ENCODE measurements around the gene SLC17A5. TPM values are rescaled to one million over a fixed set of nuclear protein-coding genes. Genes with fewer than 3 reads are reported as not detected.

SLC17A5 gene
- total RNA-seq (2014; rRNA removed; shearing (Covaris generic)) (18.4 and 32.1 TPM in 2 replicates), polyA plus RNA-seq (2016; fragmentation: Nextera tagmentation; extraction: Ambion mirVana) (19.5 and 20.1 TPM in 2 replicates)

DNA sequence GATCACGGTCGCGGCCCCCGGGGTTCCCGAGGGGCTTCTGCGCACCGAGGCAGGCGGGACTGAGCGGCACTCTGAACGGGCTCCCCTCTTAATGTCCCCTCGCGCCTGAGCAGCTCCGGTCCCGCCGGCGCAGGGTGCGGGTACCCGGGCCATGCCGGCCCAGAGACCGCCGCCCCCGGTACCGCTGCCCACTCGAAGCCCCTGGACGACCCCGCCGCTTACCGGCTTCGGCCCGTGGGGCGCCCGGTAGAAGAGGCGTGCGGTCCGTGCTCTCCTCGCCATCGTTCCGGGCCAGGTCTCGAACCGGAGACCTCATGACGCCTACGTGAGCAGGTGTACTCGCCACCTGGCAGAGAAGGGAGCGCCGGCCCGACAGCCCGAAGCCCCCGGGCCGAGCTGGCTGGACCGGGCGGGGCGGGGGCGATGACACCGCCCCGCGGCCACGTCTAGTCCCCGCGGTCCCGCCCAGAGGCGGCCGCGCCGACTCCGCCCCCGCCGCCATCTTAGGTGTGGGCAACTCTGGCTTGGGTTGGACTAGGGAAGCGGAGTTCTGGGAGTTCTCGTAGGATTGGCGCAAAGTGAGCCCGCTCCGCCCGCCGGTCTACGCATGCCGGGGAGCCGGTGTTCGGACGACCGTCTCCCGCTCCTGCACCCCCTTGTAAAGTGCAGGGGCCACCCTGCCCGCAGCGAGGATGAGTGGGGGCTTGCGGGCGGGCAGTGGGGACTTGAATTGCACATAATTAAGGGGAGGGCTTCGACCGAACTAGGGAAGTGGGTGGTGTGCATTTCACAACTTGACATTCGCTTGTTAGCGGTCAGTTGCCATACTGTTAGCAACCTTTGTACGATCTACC, at the start of gene SLC17A5:
TSS of gene SLC17A5 (minus strand) at position 422 of the 854 bp plus-strand sequence. CDS start at position 316, 106 bp downstream.
- TF ChIP-seq EZH2phosphoT487 (IDR thresholded peaks at IDR 0.05; ENCODE audit: insufficient read depth, low read depth) (no peak), EZH2 (IDR thresholded peaks at IDR 0.05; ENCODE audit: insufficient read depth, poor library complexity, severe bottlenecking) (no peak)
- no peaks in the 10 kb centered on the region for H3K36me3 ChIP-seq (ENCODE audit: low read depth)
- H2AFZ ChIP-seq = peak within 1 kb of the TSS; percentile 91
- no peaks in the 10 kb centered on the region for H3K9me2 ChIP-seq (ENCODE audit: insufficient read depth)
- peaks cover 17% of the 10 kb centered on the region for H3K79me2 ChIP-seq (ENCODE audit: insufficient read depth)
- H4K20me1 ChIP-seq (ENCODE audit: insufficient read depth) = no peaks in the 10 kb centered on the region
- in situ Hi-C loops (cut with MboI) = no loop called here
- H3K4me3 ChIP-seq = peak within 1 kb of the TSS; percentile 84
- no peaks in the 10 kb centered on the region for H3F3A ChIP-seq (ENCODE audit: insufficient read depth)
- WGBS, 2 experiments (ENCODE audit: low coverage in 1 of 2, low lambda C conversion rate in 2 of 2, missing lambda C conversion rate in 2 of 2) = 0 to 1% methylated on average over 53 to 65 of the region's 90 CpGs
- no peaks in the 10 kb centered on the region for H3K27me3 ChIP-seq (replicated peaks; ENCODE audit: insufficient read depth)
- DNase-seq = peak; percentile 98
- H3K4me2 ChIP-seq (ENCODE audit: unreplicated experiment) = peak within 1 kb of the TSS; percentile 94
- 0 out of 2 replicates have a peak, but pooled peaks cover 2% of the 10 kb centered on the region for H3K4me1 ChIP-seq (ENCODE audit: insufficient read depth)
- H3K27ac ChIP-seq = peak within 1 kb of the TSS; percentile 81
- no peaks in the 10 kb centered on the region for H3K9me3 ChIP-seq (ENCODE audit: low read depth)
- H3K9ac ChIP-seq = peak within 1 kb of the TSS; percentile 98

DNA sequence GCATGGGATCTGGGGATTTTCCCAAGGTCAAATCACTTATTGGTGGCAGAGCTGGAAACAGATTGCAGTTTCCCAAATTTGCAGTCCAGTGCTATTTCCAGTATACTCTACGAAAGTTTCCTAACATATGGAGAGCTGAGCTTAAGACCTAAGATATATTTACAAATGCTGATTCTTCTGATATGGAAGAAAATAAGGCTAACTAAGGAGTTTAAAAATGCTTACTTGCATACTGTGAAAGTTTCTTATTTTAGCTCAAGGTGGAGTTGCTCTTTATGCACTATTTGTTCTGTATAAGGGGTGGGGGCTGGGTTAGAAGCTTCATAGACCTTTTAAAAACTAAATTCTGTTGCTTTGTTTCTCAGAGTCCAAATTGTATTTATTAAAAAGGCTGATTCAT, 49.7 kb upstream of the SLC17A5 start:
- peaks cover 3% of the 10 kb centered on the region; the same call in 1 of the 2 replicates for H3K36me3 ChIP-seq (ENCODE audit: low read depth)
- no peaks in the 10 kb centered on the region for H3K9me2 ChIP-seq (ENCODE audit: insufficient read depth)

GRCh38 chr6:73702444-73702843, 48.7 kb upstream of the SLC17A5 start:
- Histone ChIP-seq H4K20me1 (ENCODE audit: insufficient read depth) (no peaks in the 10 kb centered on the region), H3K4me2 (ENCODE audit: unreplicated experiment) (no peak overlapping the region), H3K27ac (no peak overlapping the region; the same call in 1 of the 2 replicates), H3K9ac (no peak overlapping the region), H3K9me2 (ENCODE audit: insufficient read depth) (no peaks in the 10 kb centered on the region), H3K79me2 (ENCODE audit: insufficient read depth) (peaks cover 79% of the 10 kb centered on the region), H3K9me3 (ENCODE audit: low read depth) (no peaks in the 10 kb centered on the region), H3K27me3 (replicated peaks; ENCODE audit: insufficient read depth) (no peaks in the 10 kb centered on the region), H3K4me1 (ENCODE audit: insufficient read depth) (peaks cover 34% of the 10 kb centered on the region), H3F3A (ENCODE audit: insufficient read depth) (peaks cover 42% of the 10 kb centered on the region), H3K36me3 (ENCODE audit: low read depth) (peaks cover 7% of the 10 kb centered on the region; the same call in 1 of the 2 replicates), H3K4me3 (no peak overlapping the region), H2AFZ (no peak overlapping the region)
- TF ChIP-seq EZH2phosphoT487 (IDR thresholded peaks at IDR 0.05; ENCODE audit: insufficient read depth, low read depth) (no peak), EZH2 (IDR thresholded peaks at IDR 0.05; ENCODE audit: insufficient read depth, poor library complexity, severe bottlenecking) (no peak)
- WGBS, 2 experiments (ENCODE audit: low coverage in 1 of 2, low lambda C conversion rate in 2 of 2, missing lambda C conversion rate in 2 of 2) = 93 to 99% methylated on average over 2 of the region's 2 CpGs
- no peak for DNase-seq
- in situ Hi-C loops (cut with MboI) = no loop called here

More for the DNA sequence above, 49.7 kb upstream of the SLC17A5 start:
- in situ Hi-C loops (cut with MboI) = no loop called here
- Histone ChIP-seq H3K79me2 (ENCODE audit: insufficient read depth) (peaks cover 70% of the 10 kb centered on the region), H3F3A (ENCODE audit: insufficient read depth) (peaks cover 42% of the 10 kb centered on the region), H3K27ac (peak overlapping the region; percentile 88), H3K27me3 (replicated peaks; ENCODE audit: insufficient read depth) (no peaks in the 10 kb centered on the region), H4K20me1 (ENCODE audit: insufficient read depth) (no peaks in the 10 kb centered on the region), H3K4me2 (ENCODE audit: unreplicated experiment) (no peak overlapping the region), H2AFZ (peak overlapping the region; percentile 2; the same call in 1 of the 2 replicates), H3K9me3 (ENCODE audit: low read depth) (no peaks in the 10 kb centered on the region), H3K9ac (peak overlapping the region; percentile 60), H3K4me3 (peak overlapping the region; percentile 47; the same call in 1 of the 2 replicates), H3K4me1 (ENCODE audit: insufficient read depth) (peaks cover 26% of the 10 kb centered on the region)
- 67 to 70% methylated on average over 1 of the region's 1 CpG for WGBS, 2 experiments (ENCODE audit: low coverage in 1 of 2, low lambda C conversion rate in 2 of 2, missing lambda C conversion rate in 2 of 2)
- no peak for TF ChIP-seq EZH2 (IDR thresholded peaks at IDR 0.05; ENCODE audit: insufficient read depth, poor library complexity, severe bottlenecking)
- no peak for TF ChIP-seq EZH2phosphoT487 (IDR thresholded peaks at IDR 0.05; ENCODE audit: insufficient read depth, low read depth)
- DNase-seq = peak; percentile 24

GRCh38 chr6:73699676-73700459, 46.1 kb upstream of the SLC17A5 start:
- H3K4me3 ChIP-seq = no peak overlapping the region
- no peaks in the 10 kb centered on the region for H3K9me2 ChIP-seq (ENCODE audit: insufficient read depth)
- in situ Hi-C loops (cut with MboI) = no loop called here
- H4K20me1 ChIP-seq (ENCODE audit: insufficient read depth) = no peaks in the 10 kb centered on the region
- peaks cover 7% of the 10 kb centered on the region; the same call in 1 of the 2 replicates for H3K36me3 ChIP-seq (ENCODE audit: low read depth)
- peaks cover 46% of the 10 kb centered on the region for H3F3A ChIP-seq (ENCODE audit: insufficient read depth)
- TF ChIP-seq EZH2phosphoT487 (IDR thresholded peaks at IDR 0.05; ENCODE audit: insufficient read depth, low read depth) (no peak), EZH2 (IDR thresholded peaks at IDR 0.05; ENCODE audit: insufficient read depth, poor library complexity, severe bottlenecking) (no peak)
- no peak overlapping the region for H3K4me2 ChIP-seq (ENCODE audit: unreplicated experiment)
- peaks cover 31% of the 10 kb centered on the region for H3K4me1 ChIP-seq (ENCODE audit: insufficient read depth)
- H2AFZ ChIP-seq = no peak overlapping the region
- 81 to 85% methylated on average over 4 of the region's 4 CpGs for WGBS, 2 experiments (ENCODE audit: low coverage in 1 of 2, low lambda C conversion rate in 2 of 2, missing lambda C conversion rate in 2 of 2)
- no peak overlapping the region for H3K9ac ChIP-seq
- H3K79me2 ChIP-seq (ENCODE audit: insufficient read depth) = peaks cover 70% of the 10 kb centered on the region
- no peaks in the 10 kb centered on the region for H3K27me3 ChIP-seq (replicated peaks; ENCODE audit: insufficient read depth)
- no peak for DNase-seq
- no peaks in the 10 kb centered on the region for H3K9me3 ChIP-seq (ENCODE audit: low read depth)
- no peak overlapping the region for H3K27ac ChIP-seq
